HG02610 (cell line): ENCODE measurements around the gene RPRM.
A peak's percentile ranks its signal among the peaks of the same experiment; 100 is the strongest.
"Not testable (repeated sequence)": the region's sequence is repeated elsewhere in the genome, so short reads cannot be mapped to it uniquely, and the experiment has no call there.

Experiments used
- ATAC-seq: cut with Tn5 transposase; IDR thresholded peaks from one replicate; pipeline ENCODE4 v1.9.1; 2021; ENCODE audit warnings: mild to moderate bottlenecking, moderate library complexity; ENCODE audit not compliant: unreplicated experiment

The RPRM gene

GRCh38 chr2:153478289-153479261 lies at the start of gene RPRM:
RPRM (minus strand) TSS chr2:153478762; CDS start chr2:153478565, 197 bp downstream.
- peak; percentile 88 for ATAC-seq

DNA sequence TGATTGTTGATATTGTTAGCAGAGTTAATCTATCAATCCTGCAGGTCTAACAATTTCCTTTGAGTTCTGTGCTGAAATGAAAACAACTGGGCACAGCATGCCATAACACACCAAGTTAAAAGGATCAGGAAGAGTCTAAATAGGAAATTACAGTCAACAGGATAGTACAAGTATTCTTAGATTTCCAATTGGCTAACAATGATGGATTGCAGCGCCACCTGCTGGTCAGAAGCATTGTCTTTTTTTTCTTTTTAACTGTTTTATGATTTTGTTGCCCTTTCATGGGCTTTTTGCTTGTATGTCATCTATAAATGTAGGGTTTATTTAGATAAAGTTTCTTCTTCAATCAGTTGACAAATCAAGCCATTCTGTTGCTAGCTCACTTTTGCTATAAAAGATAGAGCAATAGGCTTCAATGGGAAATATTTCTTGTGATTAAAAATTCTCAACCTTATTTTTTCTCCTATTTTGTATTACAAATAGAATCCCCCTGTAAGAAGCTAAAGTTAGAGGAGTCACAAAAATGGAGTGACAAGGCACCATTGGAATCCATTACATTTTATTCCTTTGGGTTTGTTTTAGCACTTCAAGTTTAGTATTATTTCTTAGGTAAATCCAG lies 40.8 kb upstream of the RPRM start:
- ATAC-seq = no peak

GRCh38 chr2:153512331-153512730 lies 33.8 kb upstream of the RPRM start:
- no peak for ATAC-seq

- no peak for ATAC-seq
Measured at GRCh38 chr2:153510996-153511395, 32.4 kb upstream of the RPRM start.

DNA sequence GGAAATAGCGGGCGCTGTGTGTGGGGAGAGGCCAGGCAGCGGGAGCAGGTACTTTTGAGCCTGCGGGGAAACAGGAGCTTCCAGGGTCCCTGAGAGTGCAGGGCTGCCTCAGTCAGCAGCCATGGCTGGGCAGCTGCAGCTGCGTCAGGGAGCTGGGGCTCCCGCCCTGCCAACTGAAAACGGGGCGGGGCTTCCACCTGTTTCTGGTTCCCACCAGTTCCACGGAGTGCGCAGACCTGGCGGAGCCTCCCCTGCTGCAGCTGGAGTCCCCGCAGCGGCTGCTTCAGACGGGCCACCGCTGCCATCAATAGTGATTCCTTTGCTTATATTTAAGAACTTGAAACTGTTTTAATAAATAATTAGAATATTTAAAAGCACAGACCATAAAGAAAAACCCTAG lies 30.6 kb upstream of the RPRM start:
- no peak for ATAC-seq

- ATAC-seq = not testable (repeated sequence)
Measured at GRCh38 chr2:153506499-153506898, 27.9 kb upstream of the RPRM start.

GRCh38 chr2:153499439-153499838 lies 20.9 kb upstream of the RPRM start:
- no peak for ATAC-seq

- ATAC-seq = no peak
Measured at GRCh38 chr2:153497938-153498629, 19.5 kb upstream of the RPRM start.

DNA sequence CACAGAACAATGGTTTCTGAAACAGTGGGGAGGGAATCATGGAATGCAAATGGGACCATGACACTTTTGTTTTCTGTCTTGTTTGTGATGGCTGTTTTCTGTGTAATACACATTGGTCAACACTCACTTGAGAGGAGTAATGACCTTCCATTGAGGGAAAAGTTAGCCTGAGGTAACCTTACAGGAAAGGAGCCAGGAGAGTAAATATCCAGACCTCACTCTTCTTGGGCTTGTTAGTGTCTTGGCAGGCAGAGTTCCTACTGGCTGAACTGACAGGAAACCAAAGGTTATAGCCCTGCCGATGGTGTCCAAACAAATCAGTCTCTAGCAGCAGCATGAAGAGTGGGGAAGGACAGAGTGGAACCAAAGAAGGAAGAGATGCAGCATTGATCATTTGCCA lies 17.2 kb upstream of the RPRM start:
- no peak for ATAC-seq

- no peak for ATAC-seq
Measured at GRCh38 chr2:153488072-153488471, 9.5 kb upstream of the RPRM start.

DNA sequence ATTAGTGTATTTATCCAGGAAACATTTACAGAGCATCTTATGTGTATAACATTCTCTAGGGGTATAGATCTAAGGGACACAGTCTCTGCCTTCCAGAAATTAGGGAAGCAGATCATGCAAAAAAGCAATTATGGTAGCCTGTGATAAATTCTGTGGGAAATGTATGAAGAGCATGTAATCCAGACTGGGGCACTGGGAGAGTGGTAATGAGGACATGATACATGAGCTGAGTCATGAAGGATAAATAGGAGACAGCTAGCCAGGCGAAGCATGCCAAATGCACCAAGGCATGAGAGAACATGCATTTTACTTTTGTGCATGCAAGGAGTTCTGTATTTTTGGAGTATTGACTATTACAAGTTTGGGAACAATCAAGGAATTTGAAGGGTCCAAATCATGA lies 8.9 kb upstream of the RPRM start:
- ATAC-seq = no peak

DNA sequence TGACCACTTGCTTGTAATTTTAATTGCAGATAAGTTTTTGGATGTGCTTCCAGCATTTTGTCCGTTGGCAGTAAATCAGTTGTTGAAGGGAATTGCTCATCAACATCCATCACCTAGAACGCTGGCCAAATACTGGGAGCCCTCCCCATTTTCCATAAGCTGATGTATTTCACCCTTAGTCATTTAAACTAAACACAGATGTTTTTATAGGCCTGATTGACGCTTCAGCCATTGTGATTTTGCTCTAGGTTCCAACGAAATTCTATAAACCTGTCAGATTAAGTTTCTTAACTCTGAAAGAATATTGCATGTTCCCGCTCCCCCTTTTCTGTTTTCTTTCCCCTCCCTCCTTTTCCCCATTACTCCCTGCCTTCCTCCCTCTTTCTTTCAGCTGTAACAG lies 1.0 kb upstream of the RPRM start:
- no peak for ATAC-seq

DNA sequence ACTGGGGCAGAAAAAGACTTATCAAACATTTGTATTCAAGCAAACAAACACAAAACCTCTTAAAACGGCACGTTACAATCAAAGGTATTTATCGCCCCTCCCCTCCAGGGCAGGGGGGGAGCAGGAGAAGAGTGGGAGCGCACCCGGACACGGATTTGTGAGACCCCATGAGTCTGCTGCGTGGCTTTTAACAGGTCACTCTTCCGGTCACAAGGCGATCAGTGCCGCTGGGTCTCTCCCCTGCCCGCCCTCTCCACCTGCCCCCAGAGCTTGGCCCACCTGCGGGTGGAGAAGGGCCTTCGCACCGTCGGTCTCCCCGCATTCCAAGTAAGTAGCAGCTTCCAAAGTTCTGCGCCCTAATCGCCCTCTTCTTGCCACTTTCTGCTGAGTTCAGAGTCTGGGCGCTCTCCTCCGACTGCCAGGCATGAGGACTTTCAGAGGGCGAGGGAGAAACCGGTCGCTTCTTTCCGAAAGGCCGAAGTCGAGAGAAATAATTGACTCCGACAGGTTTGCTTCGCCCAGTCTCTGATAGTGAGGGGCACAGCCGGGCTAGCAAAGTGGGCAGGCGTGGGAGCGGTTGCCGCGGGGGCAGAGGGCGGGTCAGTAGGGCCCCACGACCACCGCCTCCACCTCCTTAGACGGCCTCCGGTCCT lies 800 bp downstream of the RPRM start:
- no peak for ATAC-seq

DNA sequence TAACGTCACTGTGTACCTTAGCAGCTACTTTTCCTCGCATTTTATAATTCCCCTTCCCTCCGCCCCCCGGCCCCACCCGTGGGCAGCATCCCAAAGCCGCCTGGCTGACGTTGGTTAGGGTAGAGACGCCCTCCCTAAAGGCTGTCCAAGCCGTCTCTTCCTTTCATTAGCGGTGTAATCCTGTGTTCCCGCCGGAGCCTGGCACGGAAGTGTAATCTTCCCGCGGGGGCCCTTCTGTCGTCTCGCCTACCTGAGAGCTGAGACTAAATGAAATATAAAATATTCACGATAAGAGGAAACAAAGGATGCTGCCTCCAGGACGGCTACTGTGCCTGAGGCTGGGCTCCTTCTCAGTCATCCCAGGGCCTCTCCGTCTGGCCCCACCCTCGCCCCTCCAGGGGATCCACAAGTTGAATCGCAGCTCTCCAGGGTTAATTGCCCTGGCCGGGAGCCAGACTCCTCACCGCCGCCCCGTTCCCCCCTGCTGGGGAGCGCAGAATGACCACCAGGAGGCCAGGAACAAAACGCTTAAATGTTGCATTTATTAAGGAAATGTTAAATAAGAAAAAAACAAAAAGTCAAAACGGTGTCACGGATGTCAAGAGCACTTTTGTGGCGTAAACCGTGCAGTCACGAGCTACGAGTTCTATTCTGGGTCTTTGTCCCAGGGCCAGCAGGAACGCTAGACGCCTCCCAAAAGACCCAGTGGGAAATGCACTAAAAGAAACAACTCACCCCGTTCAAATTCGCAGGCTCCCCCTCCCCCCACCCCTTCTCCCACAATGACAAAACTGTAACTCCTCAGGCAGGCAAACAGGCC lies 1.5 kb downstream of the RPRM start:
- ATAC-seq = no peak

- ATAC-seq = no peak
Measured at GRCh38 chr2:153476491-153476815, 2.1 kb downstream of the RPRM start.

- no peak for ATAC-seq
Measured at GRCh38 chr2:153474876-153475435, 3.6 kb downstream of the RPRM start.

DNA sequence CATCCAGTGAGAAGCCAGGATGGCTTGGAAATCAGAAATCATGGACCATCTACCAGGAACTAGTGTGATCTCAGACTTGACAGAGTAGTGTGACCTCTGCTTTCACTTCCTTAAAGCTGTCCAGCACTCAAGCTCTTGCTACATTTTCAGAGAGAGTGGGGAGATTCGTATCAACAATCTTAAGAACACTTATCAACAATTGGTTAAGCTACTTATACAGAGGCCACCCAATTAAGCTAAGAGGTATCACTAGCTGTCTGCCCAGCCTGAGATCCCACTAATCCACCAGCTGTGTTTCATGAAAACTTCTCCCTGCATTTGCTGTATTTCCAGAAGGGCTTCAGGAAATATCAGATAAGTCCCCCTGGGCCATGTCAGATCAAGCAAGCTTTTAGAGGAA lies 4.2 kb downstream of the RPRM start:
- no peak for ATAC-seq

GRCh38 chr2:153470867-153471266 lies 7.7 kb downstream of the RPRM start:
- no peak for ATAC-seq

DNA sequence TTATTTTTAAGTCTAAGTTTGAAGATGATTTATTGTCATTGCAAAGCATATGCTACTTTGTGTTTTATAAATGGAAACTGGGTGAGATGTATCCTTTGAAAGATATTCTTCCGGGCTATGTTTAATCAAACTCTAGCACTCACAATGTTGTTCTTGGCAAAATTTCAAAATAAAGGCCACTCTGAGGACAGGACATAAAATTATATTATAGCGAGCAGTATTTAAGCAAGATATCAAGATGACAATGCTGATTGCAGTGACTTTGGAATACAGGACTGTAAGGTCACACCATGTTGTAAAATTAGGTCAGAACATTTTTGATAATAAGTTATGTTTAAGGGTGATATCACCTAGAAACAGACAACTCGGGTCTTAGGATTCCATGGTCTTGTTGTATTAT lies 14.2 kb downstream of the RPRM start:
- ATAC-seq = no peak

GRCh38 chr2:153462338-153462859 lies 16.2 kb downstream of the RPRM start:
- no peak for ATAC-seq
